HG03439 (cell line): ENCODE data around the gene NDE1.
"Not testable (repeated sequence)": the region's sequence is repeated elsewhere in the genome, so short reads cannot be mapped to it uniquely, and the experiment has no call there.

ENCODE experiments used
- ATAC-seq: cut with Tn5 transposase; IDR thresholded peaks from one replicate; pipeline ENCODE4 v1.9.1; 2021; ENCODE audit warnings: mild to moderate bottlenecking, moderate library complexity; ENCODE audit not compliant: unreplicated experiment

NDE1 gene

GRCh38 chr16:15620611-15621195 is 29.3 kb upstream of the NDE1 start:
- no peak for ATAC-seq

- no peak for ATAC-seq
Observed at GRCh38 chr16:15621456-15621855, 28.6 kb upstream of the NDE1 start.

GRCh38 chr16:15621889-15622288 is 28.2 kb upstream of the NDE1 start:
- ATAC-seq, result no peak

GRCh38 chr16:15631730-15632409 is 18.2 kb upstream of the NDE1 start:
- ATAC-seq, result no peak

GRCh38 chr16:15635926-15636325 is 14.1 kb upstream of the NDE1 start:
- ATAC-seq, result no peak

- ATAC-seq, result no peak
Observed at GRCh38 chr16:15636392-15636873, 13.6 kb upstream of the NDE1 start.

- ATAC-seq, result no peak
Observed at GRCh38 chr16:15639061-15639568, 10.9 kb upstream of the NDE1 start.

GRCh38 chr16:15640966-15641365 is 9.1 kb upstream of the NDE1 start:
- ATAC-seq, result no peak

- ATAC-seq, result no peak
Observed at GRCh38 chr16:15641753-15642556, 8.1 kb upstream of the NDE1 start.

GRCh38 chr16:15642557-15643047 is 7.4 kb upstream of the NDE1 start:
- ATAC-seq, result peak; percentile 49

GRCh38 chr16:15643048-15643945 is 6.7 kb upstream of the NDE1 start, which contains the start of gene MARF1:
Gene MARF1 (minus strand): TSS chr16:15643154. CDS start chr16:15639233, 3,921 bp downstream.
- peak; percentile 55 for ATAC-seq

- no peak for ATAC-seq
Observed at GRCh38 chr16:15643946-15644250, 6.1 kb upstream of the NDE1 start.

GRCh38 chr16:15644267-15644961 is 5.6 kb upstream of the NDE1 start:
- ATAC-seq, result no peak

- not testable (repeated sequence) for ATAC-seq
Observed at GRCh38 chr16:15644962-15645465, 5.0 kb upstream of the NDE1 start.

GRCh38 chr16:15646557-15647293 is 3.3 kb upstream of the NDE1 start:
- not testable (repeated sequence) for ATAC-seq

- ATAC-seq, result no peak
Observed at GRCh38 chr16:15647294-15648014, 2.6 kb upstream of the NDE1 start.

GRCh38 chr16:15648135-15648730 is 1.8 kb upstream of the NDE1 start:
- no peak for ATAC-seq

- not testable (repeated sequence) for ATAC-seq
Observed at GRCh38 chr16:15649311-15649710, 734 bp upstream of the NDE1 start.
